ENCODE results near the gene TNNI2.

DNA sequence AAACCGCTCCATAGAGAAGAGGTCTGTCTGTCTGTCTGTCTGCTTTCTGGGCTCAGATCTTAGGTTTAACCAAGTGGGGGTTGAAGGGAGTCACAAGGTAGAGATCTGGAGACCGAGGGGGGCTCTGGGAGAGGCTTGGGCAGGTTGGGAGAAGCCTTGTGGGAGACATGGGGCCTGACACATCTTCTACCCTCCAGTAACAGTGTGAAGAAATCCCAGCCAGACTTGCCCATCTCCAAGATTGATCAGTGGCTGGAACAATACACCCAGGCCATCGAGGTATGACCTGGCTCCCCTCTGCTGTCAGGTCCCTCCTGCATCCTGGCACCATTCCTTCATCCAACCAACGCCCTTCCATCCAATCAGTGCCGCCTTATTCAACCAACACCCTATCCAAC, 45.5 kb downstream of the TNNI2 start:
- TF ChIP-seq, protein P1, sequence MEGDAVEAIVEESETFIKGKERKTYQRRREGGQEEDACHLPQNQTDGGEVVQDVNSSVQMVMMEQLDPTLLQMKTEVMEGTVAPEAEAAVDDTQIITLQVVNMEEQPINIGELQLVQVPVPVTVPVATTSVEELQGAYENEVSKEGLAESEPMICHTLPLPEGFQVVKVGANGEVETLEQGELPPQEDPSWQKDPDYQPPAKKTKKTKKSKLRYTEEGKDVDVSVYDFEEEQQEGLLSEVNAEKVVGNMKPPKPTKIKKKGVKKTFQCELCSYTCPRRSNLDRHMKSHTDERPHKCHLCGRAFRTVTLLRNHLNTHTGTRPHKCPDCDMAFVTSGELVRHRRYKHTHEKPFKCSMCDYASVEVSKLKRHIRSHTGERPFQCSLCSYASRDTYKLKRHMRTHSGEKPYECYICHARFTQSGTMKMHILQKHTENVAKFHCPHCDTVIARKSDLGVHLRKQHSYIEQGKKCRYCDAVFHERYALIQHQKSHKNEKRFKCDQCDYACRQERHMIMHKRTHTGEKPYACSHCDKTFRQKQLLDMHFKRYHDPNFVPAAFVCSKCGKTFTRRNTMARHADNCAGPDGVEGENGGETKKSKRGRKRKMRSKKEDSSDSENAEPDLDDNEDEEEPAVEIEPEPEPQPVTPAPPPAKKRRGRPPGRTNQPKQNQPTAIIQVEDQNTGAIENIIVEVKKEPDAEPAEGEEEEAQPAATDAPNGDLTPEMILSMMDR (conservative IDR thresholded peaks at IDR 0.05; ENCODE audit: low read depth, low read length): no peak
- TF ChIP-seq EZH2 (IDR thresholded peaks at IDR 0.05; ENCODE audit: low read length, unreplicated experiment) (no peak), EZH2phosphoT487 (IDR thresholded peaks at IDR 0.05; ENCODE audit: borderline replicate concordance, low read length) (no peak)

Measured in PC-3 (cell line).